Stimulated activated CD4-positive, alpha-beta T cell treated with anti-CD3 and anti-CD28 coated beads, Interleukin-4, amount 100 ng/mL, for 4 hours (primary cell): Measurements from ENCODE around the gene IFFO2.

Source experiments
- DNase-seq, 2 experiments: peaks; one replicate each; pipeline ENCODE4 v3.0.0-alpha.2; 2020

IFFO2 gene

DNA sequence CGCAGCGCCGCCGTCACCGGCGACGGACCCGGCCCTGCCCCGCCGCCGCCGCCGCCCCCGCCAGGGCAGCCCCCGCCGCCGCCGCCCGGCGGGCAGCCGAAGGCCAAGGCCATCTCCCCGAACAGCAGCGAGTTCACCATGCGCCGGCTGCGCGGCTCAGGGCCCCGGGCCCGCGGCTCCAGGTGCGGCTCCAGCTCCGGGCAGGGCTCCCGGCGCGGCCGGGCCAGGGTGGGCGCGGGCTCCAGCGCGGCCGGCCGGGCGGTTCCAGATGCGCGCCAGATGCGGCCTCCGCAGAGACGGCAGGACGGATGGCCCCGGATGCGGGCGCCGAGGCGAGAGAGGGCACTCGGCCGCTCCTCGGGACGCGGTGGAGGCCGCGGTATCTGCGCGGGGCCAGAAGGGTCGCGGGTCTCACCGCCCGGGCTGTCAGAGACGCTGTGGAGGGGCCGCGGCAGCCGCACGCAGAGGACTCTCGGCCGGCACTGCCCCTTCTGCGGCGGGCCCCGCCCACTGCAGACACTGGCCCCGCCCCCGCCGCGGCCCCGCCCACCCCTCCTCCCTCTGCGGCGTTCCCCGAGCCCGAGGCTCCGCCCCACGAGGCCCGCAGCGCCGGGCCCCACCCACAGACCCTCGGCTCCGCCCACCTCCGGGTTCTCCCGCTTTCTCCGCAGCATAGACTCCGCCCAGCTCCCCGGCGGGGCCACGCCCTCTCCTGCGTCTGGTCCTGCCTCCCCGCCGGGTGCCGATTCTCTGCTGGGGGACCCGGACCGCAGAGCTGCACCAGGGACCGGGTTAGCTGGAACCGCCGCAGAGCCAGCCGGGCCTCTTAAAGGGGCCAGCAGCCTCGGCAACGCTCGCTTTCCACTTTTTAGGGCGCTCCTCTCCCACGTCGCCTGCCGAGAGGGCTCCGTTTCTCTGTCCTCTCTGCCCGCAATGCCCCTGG is at the start of gene IFFO2:
Gene IFFO2 (minus strand): TSS at position 484 of the 943 bp plus-strand sequence. CDS start 344 bp downstream, at position 140.
- DNase-seq: peak; percentile 97 to 99

- no peak for DNase-seq
Observed at GRCh38 chr1:19006000-19006399, 49.5 kb upstream of the IFFO2 start.

DNA sequence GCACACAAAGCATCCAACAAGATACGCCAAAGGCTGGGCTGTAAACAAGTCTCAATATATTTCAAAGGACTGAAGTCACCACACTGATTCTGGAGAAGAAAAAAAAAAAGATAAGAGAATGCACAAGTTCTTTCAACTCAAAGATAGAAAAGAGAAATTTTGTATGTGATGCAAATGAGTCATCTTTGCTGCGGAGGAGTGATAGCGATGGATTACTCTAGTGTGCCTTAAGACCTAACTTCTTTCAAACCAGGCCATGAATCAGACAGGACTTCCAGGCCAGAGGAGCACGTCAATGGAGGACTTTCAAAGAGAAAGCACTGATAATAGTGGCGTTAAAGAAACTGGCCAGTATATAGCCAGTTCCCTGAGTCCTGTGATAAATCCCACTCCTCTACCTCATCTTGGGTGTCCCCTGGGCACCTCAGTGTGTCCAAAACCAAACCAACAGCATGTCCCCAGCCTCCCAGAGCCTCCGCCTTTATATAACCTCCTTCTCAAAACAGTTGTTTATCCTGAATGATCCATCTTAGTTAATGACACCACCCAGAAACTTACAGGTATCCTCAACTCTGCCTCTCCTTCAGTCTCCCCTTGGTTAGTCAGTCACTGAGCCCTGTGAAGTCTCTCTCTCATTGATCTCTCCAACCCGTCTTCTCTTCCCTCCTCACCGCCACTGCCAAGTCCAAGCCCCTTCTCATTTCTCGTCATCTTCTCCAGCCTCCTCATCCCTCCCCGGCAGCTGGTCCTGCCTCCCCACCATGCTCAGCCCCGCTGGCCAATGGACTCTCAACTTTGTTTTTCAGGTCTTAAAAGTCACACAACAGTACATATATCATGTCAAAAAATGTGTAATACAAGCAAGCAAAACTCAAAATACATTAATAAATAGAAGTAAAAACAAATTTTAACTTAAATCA is 47.2 kb upstream of the IFFO2 start:
- peak in 1 of 2 experiments; percentile 17 for DNase-seq

DNA sequence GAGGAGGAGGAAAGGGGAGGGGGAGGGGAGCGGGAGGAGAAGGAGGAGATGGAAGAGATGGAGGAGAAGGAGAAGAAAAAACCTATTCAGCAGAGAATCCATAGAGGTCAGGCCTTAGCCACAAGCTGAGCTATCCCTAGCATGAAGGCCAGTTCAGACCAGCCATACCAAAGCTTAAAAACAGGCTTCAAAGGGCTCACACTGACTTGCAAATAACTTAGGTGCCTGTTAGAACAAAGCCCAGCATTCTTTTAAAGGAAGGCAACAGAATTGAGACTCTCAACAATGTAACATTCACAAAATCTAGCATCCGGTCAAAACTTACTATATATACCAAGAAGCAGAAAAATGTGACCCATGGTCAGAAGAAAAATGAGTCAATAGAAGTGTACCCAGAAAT is 43.6 kb upstream of the IFFO2 start:
- no peak for DNase-seq

DNA sequence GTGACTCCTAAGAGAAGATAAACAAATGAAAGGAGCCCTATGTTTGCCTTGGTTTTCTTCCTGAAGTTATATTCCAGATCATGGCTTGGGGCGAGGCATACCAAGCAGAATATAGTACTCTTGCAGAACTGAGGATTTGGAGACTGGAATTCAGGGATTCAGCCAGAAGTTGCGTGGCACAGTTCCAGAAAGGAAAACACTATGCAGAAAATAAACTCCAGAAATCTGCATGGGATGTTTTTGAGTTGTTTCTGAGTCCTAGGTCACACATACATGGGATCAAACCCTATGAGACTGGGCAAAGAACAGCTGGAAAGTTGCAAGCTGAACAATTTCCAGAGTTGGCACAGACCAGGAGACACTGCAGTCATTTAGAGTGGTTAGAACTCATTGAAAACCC is 42.9 kb upstream of the IFFO2 start:
- DNase-seq: no peak

GRCh38 chr1:18998016-18998724 is 41.7 kb upstream of the IFFO2 start:
- DNase-seq: no peak

- DNase-seq: no peak
Observed at GRCh38 chr1:18997508-18997907, 41.0 kb upstream of the IFFO2 start.

DNA sequence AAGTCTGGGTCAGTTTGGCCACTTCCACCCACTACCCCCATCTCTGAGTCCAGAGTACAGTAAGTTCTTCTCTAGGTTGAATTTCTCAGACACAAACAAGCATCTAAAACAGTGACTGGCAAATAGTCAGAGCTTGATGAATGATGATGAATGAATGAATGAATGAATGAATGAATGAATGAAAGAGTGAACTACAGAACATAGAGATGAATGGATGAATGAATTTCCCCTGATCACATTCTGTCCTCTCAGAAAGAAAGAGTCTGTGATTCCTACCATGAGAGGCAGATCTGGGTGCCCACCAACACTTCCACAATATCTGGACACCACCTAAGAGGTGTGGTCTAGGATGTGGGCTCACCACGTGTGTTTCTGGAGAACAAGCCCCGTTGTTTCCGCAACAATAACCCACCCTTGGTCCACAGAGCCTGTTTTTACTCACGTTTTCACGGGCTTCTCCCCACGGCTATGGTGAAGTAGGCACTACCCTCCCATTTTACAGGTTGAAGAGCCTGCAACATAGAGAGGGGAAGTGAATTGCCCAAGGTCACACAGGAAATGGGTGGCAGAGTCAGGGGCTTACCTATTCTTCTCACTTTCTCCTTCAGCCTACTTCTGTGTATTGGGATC is 40.2 kb upstream of the IFFO2 start:
- DNase-seq: no peak

- DNase-seq: no peak
Observed at GRCh38 chr1:18994381-18994780, 37.9 kb upstream of the IFFO2 start.

DNA sequence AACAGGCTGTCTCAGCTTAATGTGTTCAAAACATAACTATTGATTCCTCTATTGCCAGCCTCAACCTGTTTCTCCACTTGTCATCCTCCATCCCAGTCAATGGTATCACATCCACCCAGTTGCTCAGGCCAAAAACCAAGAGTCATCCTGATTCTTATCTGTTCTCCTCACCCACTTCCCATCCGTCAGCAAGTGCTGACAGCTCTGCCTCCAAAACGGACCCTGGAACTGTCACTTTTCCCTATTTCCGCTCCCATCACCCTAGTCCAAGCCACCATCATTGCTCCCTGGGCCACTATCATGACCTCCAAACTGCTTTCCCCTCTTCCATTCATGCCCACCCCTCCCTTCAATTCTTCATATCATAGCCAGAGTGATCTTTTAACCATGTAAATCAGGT is 36.2 kb upstream of the IFFO2 start:
- DNase-seq: no peak

DNA sequence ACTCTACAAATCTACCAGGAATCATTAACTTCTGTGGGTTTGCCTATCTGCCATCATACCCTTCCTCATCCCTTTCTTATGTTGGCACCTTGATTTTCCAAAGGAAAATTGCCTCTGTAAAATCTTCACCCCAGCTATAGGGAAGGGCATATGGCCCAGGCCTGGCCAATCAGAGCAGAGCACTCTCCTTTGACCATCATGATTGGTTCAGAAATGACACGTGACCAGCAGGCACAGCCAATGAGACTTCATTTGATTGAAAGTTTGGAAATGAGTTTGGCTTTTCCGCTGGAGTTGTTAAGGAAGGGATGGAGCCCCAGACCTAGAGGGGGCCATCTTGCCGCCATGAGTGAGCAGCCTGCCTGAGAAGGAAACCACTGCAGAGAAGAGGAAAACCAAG is 35.1 kb upstream of the IFFO2 start:
- DNase-seq: no peak

DNA sequence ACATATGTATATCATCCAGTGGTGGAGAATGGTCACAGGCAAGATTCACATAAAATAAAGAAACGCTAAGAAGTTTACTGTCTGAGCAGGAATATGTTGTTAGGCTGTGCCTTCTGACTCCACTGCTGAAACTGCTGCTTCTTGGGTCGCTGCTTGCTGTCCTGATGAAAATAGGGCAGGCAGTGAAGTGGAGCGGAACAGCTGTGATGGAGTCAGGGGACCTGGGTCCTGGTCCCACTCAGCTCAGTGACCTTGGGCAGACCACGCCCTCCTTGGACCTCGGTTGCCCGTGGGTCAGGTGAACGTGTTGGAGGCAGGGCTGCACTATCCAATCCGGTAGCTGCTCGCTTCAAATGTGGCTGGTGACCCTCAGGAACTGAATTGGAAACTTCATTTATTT is 33.4 kb upstream of the IFFO2 start:
- no peak for DNase-seq

DNA sequence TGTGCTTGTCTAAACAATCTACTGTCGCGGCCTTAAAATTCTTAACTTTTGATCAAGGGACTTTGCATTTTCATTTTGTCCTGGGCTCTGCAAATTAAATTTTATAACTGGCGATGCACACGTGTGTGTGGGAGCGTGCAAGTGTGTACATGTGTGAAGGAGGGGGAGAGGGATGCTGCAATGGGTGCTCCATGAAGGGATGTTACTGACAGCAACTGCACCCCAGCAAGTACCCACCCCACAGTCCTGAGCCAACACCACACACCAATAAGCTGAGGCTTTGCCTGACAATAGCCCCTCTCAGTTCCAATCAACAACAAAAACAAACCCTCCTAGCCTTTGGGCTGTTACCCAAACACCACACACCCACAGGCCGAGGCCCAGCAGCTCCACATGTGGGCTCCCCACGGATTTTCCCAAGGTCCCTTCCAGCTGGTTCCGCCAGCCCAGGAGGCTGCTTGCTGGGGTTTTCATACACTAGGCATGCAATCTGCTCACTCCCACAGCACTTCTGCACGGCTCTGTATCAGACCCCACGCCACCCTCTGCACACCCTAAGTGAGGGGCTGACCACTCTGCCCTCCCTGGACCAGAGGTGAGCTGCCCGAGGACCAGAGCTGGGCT is 32.8 kb upstream of the IFFO2 start:
- no peak for DNase-seq

- DNase-seq: no peak
Observed at GRCh38 chr1:18981242-18981641, 24.8 kb upstream of the IFFO2 start.

- DNase-seq: no peak
Observed at GRCh38 chr1:18978706-18979105, 22.2 kb upstream of the IFFO2 start.

DNA sequence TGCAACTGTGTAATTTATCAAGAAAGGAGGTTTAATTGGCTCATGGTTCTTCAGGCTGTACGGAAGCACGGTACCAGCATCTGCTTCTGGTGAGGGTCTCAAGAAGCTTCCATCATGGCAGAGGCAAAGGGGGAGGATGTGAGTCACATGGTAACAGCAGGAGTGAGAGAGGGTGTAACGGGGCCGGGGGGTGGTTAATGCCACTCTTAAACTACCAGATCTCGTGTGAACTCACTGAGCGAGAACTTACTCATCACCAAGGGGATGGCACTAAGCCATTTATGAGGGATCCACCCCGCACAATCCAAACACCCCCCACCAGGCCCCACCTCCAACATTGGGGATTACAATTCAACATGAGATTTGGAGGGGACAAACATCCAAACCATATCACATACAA is 21.0 kb upstream of the IFFO2 start:
- DNase-seq: no peak

DNA sequence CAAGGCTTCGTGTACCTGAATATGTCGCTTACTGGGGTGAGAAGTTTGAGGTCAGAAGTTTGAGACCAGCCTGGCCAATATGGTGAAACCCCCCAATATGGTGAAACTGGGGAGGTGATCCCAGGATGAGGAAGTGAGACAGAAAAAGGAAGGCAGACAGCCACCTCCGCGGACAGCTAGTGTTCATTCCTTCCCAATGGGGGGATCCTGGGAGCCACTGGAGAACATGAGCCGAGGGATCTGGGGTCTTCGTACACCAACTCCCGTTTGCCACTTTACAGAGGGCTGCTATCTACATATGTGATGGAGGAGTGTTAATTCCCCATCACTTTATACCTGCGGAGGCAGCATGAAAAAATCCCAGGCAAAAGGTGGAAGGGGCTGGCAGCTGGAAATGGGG is 19.6 kb upstream of the IFFO2 start:
- DNase-seq: no peak

GRCh38 chr1:18974606-18975005 is 18.1 kb upstream of the IFFO2 start:
- DNase-seq: no peak

DNA sequence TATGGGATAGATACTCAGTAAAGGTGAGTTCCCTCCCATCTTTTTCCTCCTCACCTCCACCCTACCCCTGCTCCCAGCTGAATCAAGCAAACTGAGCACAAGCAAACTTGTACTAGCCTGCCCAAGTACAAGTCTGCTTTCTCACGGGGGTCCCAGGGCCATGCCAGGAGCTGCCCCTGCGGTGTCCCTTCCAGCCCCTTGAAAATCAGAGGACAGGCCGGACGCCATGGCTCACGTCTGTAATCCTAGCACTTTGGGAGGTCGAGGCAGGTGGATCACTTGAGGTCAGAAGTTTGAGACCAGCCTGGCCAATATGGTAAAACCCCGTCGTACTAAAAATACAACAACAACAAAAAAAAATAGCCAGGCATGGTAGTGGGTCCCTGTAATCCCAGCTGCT is 17.5 kb upstream of the IFFO2 start:
- DNase-seq: no peak

GRCh38 chr1:18973446-18973955 is 17.0 kb upstream of the IFFO2 start:
- DNase-seq: no peak

DNA sequence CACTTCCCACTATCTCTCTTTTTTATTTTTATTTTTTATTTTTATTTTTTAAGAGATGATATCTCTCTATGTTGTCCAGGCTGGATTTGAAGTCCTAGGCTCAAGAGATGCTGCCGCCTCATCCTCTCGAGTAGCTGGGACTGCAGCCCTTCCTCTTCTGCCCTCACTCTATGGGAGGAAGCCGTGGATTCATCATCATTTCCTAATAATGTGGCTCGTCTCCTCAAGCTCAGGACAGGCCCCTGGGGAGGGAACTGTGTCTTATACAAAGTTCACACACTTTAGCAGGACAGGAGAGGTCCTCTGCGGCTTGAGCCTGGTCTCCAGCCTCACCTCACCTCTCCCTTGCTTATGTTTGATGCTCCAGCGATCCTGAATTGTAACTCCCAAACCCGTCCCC is 16.5 kb upstream of the IFFO2 start:
- DNase-seq: no peak

- DNase-seq: no peak
Observed at GRCh38 chr1:18972531-18972930, 16.1 kb upstream of the IFFO2 start.
